ENCODE results near the gene PTPRN2. TPM values are rescaled to one million over a fixed set of nuclear protein-coding genes. Genes with fewer than 3 reads are reported as not detected.
A peak's percentile ranks its signal among the peaks of the same experiment; 100 is the strongest.

Gene PTPRN2
- total and polyA plus RNA-seq, 9 of the 15 experiments (the other 6 are each of a cell fraction or from before 2014, with no cell fraction given) = not detected

- TF ChIP-seq SUPT5H (IDR thresholded peaks at IDR 0.05) (no peak), TCFL5 (CRISPR knock-in tag; conservative IDR thresholded peaks at IDR 0.05) (no peak)
Measured at GRCh38 chr7:157884461-157885062, 703.1 kb downstream of the PTPRN2 start (continued).

GRCh38 chr7:157881048-157881771, 706.4 kb downstream of the PTPRN2 start:
- no peaks in the 10 kb centered on the region for H3K79me2 ChIP-seq (ENCODE audit: control insufficient read depth, insufficient read depth, low read length)
- no peak overlapping the region for H3K4me2 ChIP-seq (ENCODE audit: insufficient read depth, low read length)
- DNase-seq (ENCODE audit: extremely low read depth in 1 of 4, low spot score in 3 of 4) (no peak), ATAC-seq (no peak), FAIRE-seq (no peak)
- 0 out of 2 replicates have a peak, but pooled peaks cover 2% of the 10 kb centered on the region for H3K9me3 ChIP-seq (replicated peaks; ENCODE audit: control insufficient read depth, insufficient read depth, low read depth, low read length)
- H3K4me3 ChIP-seq = no peak overlapping the region
- POLR2A ChIA-PET = no interaction called here
- H2AFZ ChIP-seq (ENCODE audit: low read depth, low read length) = no peak overlapping the region
- in situ Hi-C loops (cut with MboI) (no loop called here), intact Hi-C loops (cut with micrococcal nuclease) (no loop called here)
- H3K36me3 ChIP-seq (ENCODE audit: control insufficient read depth, insufficient read depth, low read length) = no peaks in the 10 kb centered on the region
- H3K4me1 ChIP-seq (replicated peaks in 1 of 2; ENCODE audit: control insufficient read depth in 2 of 2, insufficient read depth in 2 of 2, low read length in 2 of 2) = no peaks in the 10 kb centered on the region
- no TSS peak for BruUV-seq (replicated peaks)
- CTCF ChIA-PET (ENCODE audit: low intra/inter-chr PET ratio) = no interaction called here
- no peaks in the 10 kb centered on the region for H4K20me1 ChIP-seq (replicated peaks; ENCODE audit: control insufficient read depth, insufficient read depth, low read length)
- H3K9me1 ChIP-seq (ENCODE audit: control insufficient read depth, insufficient read depth, low read length) = no peaks in the 10 kb centered on the region
- WGBS (ENCODE audit: insufficient coverage, low coverage, missing lambda C conversion rate) = 3% methylated on average over 8 of the region's 8 CpGs
- H3K27ac ChIP-seq (ENCODE audit: extremely low read depth, low read depth, low read length) = no peak overlapping the region
- peaks cover 0 to 20% of the 10 kb centered on the region in 2 experiments; a peak in 3 of 5 replicates for H3K27me3 ChIP-seq (ENCODE audit: control insufficient read depth in 2 of 2, insufficient read depth in 2 of 2, low read length in 2 of 2)
- no peak overlapping the region for H3K9ac ChIP-seq (ENCODE audit: insufficient read depth in 1 of 2, low read depth in 2 of 2, low read length in 2 of 2)
- TF ChIP-seq KDM4B (IDR thresholded peaks at IDR 0.05; ENCODE audit: borderline replicate concordance in 2 of 2, low read depth in 1 of 2) (no peak), EHMT2 (IDR thresholded peaks at IDR 0.05) (no peak), PCBP2 (IDR thresholded peaks at IDR 0.05; ENCODE audit: low read depth, low read length, poor library complexity, severe bottlenecking) (no peak), HNRNPL (IDR thresholded peaks at IDR 0.05; ENCODE audit: low read depth, low read length) (no peak), E2F8 (IDR thresholded peaks at IDR 0.05; ENCODE audit: low read depth, partially characterized antibody) (no peak), PTBP1 (IDR thresholded peaks at IDR 0.05; ENCODE audit: low read depth, low read length) (no peak), ZNF444 (CRISPR knock-in tag; IDR thresholded peaks at IDR 0.05) (no peak), MLX (CRISPR knock-in tag; conservative IDR thresholded peaks at IDR 0.05) (no peak)
- TF ChIP-seq, protein P1, sequence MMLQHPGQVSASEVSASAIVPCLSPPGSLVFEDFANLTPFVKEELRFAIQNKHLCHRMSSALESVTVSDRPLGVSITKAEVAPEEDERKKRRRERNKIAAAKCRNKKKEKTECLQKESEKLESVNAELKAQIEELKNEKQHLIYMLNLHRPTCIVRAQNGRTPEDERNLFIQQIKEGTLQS (IDR thresholded peaks at IDR 0.05) = peak; percentile 71
- TF ChIP-seq, protein P1 (CRISPR knock-in tag; conservative IDR thresholded peaks at IDR 0.05) = no peak
- TF ChIP-seq, protein P2, sequence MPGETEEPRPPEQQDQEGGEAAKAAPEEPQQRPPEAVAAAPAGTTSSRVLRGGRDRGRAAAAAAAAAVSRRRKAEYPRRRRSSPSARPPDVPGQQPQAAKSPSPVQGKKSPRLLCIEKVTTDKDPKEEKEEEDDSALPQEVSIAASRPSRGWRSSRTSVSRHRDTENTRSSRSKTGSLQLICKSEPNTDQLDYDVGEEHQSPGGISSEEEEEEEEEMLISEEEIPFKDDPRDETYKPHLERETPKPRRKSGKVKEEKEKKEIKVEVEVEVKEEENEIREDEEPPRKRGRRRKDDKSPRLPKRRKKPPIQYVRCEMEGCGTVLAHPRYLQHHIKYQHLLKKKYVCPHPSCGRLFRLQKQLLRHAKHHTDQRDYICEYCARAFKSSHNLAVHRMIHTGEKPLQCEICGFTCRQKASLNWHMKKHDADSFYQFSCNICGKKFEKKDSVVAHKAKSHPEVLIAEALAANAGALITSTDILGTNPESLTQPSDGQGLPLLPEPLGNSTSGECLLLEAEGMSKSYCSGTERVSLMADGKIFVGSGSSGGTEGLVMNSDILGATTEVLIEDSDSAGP (CRISPR knock-in tag; IDR thresholded peaks at IDR 0.05) = no peak
